T-helper 1 cell treated with Interleukin-12 subunit alpha and Interleukin-12 subunit beta and Interleukin-4 antibody, amounts not matched to agents 30 ng/mL and 1 ng/mL, for 36 hours (primary cell): ENCODE results near the gene XRCC1. TPM values are rescaled to one million over a fixed set of nuclear protein-coding genes. Genes with fewer than 3 reads are reported as not detected.
"Not testable (repeated sequence)": the region's sequence is repeated elsewhere in the genome, so short reads cannot be mapped to it uniquely, and the experiment has no call there.

Experiments used
- intact Hi-C: fragments of 100-400 bp; cut with micrococcal nuclease; formaldehyde crosslinking; loops from one replicate; pipeline ENCODE4 v1.15.1; 2024
- total RNA-seq: library from RNA; stranded (reverse); gene quantifications from 2 replicates; pipeline ENCODE4 v1.2.3, GENCODE V29; 2022

XRCC1 gene
- total RNA-seq, 1 donor from 2014 or later: 30.5 TPM

DNA sequence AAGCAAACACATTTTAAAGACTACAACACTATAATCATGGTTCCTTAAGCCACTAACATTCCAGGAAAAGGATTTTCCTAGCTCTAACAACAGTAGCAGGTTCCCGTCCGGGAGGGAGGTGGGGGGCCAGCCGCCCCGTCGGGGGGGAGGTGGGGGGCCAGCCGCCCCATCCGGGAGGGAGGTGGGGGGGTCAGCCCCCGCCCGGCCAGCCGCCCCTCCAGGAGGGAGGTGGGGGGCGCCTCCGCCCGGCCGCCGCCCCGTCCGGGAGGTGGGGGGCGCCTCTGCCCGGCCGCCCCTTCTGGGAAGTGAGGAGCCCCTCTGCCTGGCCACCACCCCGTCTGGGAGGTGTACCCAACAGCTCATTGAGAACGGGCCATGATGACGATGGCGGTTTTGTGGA, 27.4 kb downstream of the XRCC1 start:
- intact Hi-C loops: not testable (repeated sequence)

GRCh38 chr19:43546581-43546980, 28.7 kb downstream of the XRCC1 start:
- intact Hi-C loops: no loop called here

GRCh38 chr19:43545981-43546380, 29.3 kb downstream of the XRCC1 start:
- intact Hi-C loops: no loop called here

- intact Hi-C loops: no loop called here
Measured at GRCh38 chr19:43545276-43545675, 30.1 kb downstream of the XRCC1 start.

- intact Hi-C loops: no loop called here
Measured at GRCh38 chr19:43544077-43544476, 31.2 kb downstream of the XRCC1 start.

DNA sequence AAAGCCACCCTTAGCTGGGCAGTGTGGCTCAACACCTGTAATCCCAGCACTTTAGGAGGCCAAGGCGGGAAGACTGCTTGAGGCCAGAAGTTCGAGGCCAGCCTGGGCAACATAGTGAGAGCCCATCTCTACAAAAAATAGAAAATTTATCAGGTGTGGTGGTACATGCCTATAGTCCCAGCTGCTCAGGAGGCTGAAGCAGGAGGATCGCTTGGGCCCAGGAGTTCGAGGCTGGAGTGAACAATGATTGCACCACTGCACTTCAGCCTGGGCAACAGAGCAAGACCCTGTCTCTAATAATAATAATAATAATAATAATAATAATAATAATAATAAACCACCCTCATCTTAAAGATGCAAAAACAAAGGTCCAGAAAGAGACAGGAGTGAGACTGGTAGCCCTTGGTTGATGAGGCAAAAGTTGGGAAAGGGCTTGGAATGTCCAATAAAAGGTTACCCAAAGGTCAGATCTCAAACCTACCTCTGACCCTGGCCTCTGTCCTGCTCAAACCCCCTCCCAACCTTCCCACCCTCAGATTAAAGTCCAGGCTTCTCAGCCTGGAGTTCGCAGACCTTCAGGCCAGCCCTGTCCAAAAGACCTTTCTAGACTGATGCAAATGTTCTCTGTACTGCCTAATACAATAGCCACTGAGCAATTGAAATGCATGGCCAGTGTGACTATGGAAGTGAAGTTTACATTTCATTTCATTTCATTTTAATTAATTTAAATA, 33.2 kb downstream of the XRCC1 start:
- intact Hi-C loops: no loop called here

- intact Hi-C loops: no loop called here
Measured at GRCh38 chr19:43540381-43540780, 34.9 kb downstream of the XRCC1 start.

- intact Hi-C loops: loop anchor here (10.0 kb wide), 1 partner anchor 246 kb away; the partner anchor contains the start of gene KCNN4
Measured at GRCh38 chr19:43538922-43539321, 36.4 kb downstream of the XRCC1 start.

- intact Hi-C loops: loop anchor here (1.0 to 10.0 kb wide), 3 partner anchors 133 to 250 kb away; partner anchors contain the start of gene KCNN4
Measured at GRCh38 chr19:43534816-43535761, 40.2 kb downstream of the XRCC1 start.

DNA sequence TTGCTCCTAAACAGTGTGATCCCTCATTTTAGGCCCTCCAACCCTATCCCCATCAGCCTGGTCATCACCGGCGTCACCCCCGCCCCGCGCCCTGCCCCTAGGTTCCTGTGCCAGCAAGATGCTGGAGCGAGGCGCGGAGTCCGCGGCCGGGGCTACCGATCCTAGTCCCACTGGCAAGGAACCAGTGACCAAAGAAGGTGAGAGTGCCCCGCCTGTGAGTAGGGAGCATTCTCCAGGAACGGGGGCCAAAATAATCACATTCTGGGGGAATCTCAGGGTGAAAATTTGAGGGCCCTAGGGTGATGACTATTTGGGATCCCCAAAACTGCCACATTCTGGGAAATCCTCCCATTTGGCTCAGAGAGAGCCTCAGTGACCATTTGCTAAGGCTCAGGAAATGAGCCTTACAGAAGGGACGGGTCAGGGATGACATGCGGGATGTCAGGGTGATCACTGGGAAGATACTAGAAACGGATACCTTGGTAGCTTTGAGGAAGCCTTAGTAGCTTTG, 41.0 kb downstream of the XRCC1 start:
- intact Hi-C loops: loop anchor here (1.0 to 10.0 kb wide), 3 partner anchors 134 to 250 kb away; partner anchors contain the start of gene KCNN4

DNA sequence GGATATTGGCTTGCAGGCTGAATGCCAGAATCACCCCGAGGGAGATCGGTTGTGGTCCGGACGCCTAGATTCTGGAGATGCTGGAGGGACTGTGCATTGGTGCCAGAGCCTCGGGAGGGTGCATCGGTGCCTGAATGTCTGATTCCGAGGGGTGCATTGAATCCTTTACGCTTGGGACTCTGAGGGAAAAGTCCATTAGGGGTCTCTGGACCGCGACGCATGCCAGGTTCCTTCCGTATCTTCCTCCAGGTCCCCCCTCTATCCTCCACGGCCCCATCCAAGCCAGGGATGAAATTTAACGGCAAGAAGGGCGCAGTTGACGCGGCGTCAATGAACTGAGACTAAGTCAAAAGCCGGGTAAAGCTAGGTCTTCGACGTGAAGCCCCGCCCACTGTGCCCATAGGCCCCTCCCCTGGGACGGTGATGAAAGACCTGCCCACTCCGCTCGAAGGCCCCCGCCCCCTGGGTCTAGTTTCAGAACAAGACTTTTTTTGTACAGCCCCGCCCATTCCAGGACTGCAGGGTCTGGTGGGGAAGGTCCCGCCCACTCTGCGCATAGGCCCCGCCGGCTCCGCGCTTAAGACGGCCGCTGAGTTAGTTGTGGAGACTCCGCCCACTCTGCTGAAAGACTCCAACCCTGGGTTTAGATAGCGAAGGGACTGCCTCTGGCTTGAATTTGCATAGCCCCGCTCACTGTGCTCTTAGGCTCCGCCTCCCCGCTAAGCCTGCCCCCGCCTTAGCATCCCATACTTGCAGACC, 41.6 kb downstream of the XRCC1 start:
- intact Hi-C loops: loop anchor here (1.0 to 10.0 kb wide), 11 partner anchors 8 to 251 kb away; partner anchors contain the start of genes IRGQ, KCNN4, PHLDB3 and PINLYP

GRCh38 chr19:43532962-43533545, 42.3 kb downstream of the XRCC1 start, which contains the start of gene ZNF575:
Gene ZNF575, plus strand, starts transcription at chr19:43533188. Its CDS starts 1,235 bp downstream, at chr19:43534423.
- intact Hi-C loops: loop anchor here (1.0 to 10.0 kb wide), 9 partner anchors 8 to 252 kb away; partner anchors contain the start of genes IRGQ, KCNN4, PHLDB3 and PINLYP

DNA sequence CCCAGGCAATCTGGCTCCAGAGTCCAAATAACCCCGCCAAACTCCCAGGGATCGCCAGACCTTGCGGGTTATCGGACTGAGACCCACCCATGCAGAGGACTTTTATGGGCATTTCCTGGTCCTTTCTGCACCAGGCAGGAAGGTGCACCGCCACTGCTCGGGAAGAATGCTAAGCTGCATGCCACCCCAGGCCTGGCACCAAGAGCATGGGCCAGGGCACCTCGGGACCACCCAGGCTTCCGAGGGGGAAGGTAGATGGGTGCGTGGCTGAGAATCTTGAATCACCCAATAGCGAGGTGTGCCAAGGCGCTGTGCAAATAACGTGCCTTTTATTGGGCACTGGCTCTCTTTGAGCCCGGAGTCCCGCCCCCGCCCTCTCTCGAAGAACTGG, 42.8 kb downstream of the XRCC1 start:
- intact Hi-C loops: loop anchor here (2.0 to 10.0 kb wide), 2 partner anchors 30 to 252 kb away; partner anchors contain the start of gene KCNN4

DNA sequence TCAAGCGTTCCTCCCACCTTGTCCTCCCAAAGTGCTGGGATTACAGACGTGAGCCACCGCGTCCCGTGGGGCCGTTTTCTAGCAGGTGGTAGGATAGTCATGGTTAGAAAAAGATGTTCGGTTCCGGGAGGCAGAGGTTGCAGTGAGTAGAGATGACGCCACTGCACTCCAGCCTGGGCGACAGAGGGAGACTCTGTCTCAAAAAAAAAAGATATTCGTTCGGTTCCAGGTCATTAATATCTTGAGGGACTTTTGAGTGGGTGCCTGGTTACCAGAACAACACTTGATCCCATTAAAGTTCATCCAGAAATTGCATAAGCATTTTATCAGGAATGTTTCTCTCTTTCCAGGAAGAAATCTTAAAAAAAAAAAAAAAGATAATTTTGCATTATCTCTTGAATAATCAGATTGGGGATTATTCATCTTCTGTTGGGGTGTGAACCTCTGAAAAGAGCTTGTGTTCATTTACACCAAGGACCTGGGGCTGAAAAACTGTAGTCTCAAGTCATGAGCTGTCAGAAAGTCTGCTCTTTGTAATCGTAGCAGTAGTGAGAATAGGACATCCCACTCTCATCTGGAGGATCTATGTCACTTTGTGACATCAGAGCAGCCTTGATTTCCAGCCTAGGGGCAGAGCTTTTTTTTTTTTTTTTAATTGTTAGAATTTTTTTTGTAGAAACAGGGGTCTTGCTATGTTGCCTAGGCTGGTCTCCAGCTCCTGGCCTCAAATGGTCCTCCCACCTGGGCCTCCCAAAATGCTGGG, 47.3 kb downstream of the XRCC1 start:
- intact Hi-C loops: loop anchor here (1.0 to 5.0 kb wide), 4 partner anchors 9 to 1979 kb away; partner anchors contain the start of genes VASP and ZNF428

DNA sequence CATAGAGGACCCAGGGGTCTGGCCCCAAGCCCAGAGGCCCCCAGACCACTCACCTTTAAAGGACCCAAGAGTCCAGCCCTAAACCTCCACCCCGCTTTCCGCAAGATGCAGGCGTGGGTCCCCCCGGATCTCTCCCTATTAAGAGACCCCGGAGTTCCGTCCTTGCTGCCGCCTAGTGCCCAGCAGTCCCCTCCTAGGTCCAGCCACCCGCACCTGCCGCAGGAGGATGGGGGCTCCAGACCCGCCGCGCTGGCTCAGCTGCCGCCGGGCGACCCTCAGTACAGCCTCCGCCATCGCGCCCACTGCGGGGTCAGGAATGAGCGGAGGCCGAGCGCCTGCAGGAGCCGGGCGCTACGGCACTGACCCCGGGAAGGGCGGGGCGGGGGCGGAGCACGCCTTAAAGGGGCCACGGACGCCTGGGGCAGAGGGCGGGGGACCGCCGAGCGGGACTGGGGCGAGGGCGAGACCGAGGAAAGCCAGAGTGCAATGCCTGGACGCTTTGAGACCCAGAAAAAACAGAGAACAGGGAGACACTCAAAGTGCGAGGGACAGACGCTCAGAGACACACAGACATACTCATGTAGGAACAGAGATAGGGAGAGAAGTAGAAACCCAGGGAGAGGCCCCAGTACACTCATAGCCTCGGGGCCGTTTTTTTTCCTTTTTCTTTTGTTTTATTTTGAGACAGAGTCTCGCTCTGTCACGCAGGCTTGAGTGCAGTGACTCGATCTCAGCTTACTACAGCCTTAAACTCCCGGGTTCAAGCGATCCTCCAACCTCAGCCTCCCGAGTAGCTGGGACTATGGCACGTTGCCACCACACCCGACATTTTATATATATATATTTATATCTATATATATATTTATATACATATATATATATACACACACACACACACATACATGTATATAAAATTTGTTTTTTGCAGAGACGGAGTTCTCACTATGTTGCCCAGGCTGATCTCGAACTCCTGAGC, 48.2 kb downstream of the XRCC1 start, which contains the start of gene ETHE1:
Gene ETHE1 (minus strand): TSS at position 318 of the 976 bp plus-strand sequence. CDS start 24 bp downstream, at position 294.
- intact Hi-C loops: loop anchor here (1.0 to 5.0 kb wide), 4 partner anchors 8 to 1980 kb away; partner anchors contain the start of genes VASP and ZNF428

GRCh38 chr19:43525836-43526771, 49.2 kb downstream of the XRCC1 start:
- intact Hi-C loops: loop anchor here (1.0 to 5.0 kb wide), 3 partner anchors 7 to 1981 kb away; partner anchors contain the start of genes PHLDB3, VASP and ZNF575
